ENCODE data around the gene LGR6.
"Not testable (repeated sequence)": the region's sequence is repeated elsewhere in the genome, so short reads cannot be mapped to it uniquely, and the experiment has no call there.

The LGR6 gene

DNA sequence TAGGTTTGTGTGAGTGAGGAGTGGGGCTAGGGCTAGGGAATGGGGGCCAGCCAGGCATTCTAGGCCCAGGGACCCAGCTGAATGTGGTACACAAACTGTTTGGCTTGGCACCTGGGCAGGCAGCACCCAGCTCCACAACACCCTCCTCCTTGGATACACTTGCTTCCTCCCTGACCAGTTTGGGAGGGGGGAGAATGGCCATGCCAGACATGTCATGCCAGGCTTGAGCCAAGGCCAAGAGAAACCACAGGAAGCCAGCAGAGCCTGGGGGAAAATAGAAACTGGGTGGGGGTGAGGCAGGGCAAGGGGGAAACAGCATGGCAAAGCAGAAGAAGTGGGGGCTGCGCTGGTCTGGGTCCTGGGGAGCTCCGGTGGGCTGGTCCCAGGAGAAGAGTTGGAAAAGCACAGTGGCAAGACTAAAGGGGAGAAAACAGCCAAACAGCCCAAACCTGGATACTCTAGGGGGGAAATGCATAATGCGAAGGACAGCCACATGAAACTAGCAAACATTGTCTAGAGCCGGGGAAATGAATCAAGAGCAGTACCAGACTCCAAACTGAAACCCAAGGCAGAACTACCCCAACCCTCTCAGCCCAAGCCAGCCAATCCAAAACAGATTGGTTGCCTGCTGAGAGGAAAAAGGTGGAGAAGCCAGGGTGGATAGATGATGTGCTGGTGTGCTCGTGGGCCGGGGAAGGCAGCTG, 47.9 kb downstream of the LGR6 start:
- peak; percentile 73 for DNase-seq

DNA sequence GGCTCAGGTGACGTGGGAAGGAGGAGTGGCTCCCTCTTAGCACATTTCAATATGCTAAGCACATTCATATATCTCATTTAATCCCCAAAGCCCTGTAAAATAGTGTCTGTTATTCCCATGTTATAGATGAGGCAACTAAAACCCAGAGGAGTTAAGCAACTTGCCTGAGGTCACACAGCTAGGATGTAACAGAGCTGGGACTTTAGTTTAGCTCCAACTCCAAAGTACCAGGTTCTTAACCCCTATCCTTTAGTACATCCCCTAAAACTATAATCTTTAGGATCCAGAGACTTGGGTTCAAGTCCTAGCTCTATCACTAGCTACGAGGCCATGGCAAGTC, 48.5 kb downstream of the LGR6 start:
- no peak for DNase-seq

DNA sequence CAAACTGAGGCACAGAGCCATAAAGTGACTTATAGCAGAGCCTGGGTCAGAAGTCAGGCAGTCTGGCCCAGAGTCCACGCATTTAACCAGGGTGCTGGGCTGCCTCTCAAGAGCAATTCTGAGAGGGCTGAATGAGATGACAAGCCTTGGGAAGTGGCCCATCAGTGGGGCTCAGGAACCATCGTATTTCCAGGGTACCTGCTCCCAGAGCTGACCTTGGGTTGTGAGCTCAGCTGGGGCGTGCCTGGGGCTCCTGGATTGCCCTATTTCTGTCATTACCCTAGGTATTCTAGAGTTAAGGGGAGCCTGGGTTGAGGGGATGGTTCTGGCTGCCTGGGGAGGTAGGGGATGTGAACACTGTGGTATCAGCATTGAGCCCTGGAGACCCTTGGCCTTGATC, 49.4 kb downstream of the LGR6 start:
- no peak for DNase-seq

DNA sequence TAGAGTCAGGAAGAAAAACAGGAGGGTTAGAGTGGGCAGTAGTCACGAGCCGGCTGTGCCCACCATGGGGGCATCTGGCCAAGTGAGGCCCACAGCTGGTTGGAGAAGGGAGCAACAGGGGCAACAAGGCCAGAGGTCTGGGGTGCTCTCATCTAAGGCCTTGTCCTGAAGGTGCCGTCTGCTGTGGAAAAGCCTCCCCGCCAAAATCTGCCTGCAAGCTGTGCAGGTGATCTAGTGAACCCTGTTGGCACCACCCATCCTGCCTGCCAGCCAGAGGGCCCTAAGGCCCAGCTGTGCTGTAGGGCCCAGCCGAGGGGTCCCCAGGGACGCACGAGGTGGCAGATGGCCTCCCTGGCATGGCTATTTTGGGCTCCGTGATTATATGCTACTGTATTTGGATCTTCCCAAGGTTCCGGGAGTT, 51.3 kb downstream of the LGR6 start:
- DNase-seq, result no peak

DNA sequence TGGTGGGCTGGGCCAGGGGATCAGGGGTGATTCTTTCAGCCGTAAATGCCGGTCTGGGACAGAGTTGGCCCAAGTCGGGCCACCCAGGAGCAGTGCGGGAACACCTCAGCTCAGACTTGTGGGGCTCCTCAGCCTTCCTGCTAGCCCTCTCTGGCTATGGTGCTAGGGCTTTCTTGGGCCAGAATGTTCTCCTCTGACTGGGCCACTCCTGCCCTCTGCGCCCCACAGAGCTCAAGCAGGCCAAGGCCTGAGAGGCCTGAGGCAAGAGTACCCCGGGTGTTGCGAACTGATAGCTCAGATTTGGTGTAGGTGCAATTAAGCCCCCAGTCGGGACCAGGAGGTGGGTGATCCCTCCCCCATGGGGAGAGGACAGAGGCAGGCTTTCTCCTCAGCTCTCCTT, 51.8 kb downstream of the LGR6 start:
- no peak for DNase-seq

DNA sequence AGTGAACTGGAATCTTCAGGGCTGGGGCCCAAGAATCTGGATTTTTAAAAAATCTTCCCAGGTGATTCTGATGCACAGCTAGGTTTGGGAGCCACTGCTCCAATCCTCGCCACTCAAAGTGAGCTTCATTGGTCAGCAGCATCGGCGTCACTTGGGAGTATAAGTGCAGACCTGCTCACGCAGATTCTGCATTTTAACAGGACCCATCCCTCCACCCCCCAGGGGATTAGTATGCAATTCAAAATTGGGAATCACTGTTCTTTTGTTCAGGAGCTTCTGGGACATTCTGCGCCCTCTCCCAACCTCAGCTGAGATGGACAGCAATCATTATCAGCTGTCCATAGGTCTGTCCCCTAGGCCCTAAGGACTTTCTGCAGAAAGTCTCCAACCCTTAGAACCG, 53.5 kb downstream of the LGR6 start:
- no peak for DNase-seq

DNA sequence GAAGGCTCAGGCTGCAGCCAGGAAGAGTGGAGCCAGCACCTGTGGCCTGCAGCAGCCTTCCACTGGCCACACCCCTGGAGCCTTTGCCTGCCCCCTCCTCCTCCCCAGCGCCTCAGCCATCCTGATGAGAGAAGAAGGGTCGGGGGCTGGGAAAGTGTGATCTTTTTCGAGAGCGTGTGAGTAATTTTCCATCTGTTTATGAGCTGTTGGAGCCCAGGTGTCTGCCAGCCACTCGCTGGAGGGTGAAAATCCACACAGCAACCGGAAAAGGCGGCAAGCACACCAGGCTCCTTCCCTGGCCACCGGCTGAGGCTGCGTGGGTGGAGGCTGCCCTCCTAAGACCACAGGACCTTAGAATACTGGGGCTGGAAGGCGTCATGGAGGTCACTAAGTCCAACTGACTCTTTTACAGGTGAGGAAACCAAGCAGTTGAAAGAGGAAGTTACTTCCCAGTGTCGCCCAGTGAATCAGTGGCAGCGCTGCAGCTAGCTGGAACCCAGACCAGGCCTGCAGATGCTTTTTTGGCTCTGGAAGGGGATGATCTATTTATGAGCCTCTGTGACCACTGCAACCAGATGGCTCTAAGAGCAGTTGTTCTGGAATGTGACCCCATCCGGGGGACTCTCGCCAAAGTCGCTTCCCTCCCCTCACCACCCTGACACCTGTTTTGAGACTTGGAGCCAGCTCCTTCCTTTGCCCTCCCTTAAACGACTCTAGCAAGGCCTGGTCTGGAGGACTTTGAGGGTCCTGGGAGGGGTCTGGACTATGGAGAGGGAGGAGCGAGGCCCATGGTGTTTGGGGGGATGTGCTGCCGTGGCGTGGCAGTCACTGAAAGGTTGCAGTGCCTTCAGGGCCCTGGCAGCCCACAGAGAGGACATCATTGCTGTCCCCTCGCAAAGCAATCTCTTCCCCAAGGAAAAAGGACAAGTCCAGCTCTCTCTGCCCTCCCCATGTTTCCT, 54.5 kb downstream of the LGR6 start:
- peak; percentile 85 for DNase-seq

DNA sequence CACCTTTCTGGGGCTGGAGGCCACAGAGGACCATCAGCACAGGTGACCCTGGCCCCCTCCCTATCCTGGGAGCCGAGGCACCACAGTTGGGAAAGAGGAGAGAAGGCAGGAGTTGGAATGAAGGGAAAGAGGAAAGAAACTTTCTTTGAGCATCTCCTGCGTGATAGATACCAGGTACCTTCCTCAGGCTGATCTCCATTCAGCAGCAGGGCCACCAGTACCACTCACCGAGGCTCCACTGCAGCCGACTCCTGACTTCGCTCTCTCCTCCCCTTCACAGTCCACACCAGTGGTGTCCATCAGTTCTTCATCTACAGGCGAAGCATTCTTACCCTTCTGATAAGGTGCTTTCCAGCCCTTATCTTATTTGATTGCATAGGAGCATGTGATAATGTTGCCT, 55.3 kb downstream of the LGR6 start:
- DNase-seq, result no peak

DNA sequence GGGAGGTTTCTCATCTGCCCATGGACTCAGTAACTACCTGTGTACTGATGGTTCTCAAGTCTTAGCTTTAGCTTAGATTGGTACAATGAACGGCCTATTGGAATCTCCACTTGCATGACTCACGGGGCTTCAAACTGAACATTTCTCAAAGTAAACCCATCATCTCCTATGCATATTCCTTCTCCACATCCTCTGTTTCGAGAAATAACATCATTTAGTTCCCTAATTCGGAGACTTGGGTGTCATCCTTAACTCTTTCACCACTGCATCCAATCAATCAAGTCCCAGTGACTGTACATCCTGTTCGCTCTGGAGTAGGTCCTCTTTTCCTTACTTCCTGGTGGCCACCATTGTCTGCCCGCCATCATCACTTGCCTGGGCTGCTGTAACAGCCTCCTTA, 55.8 kb downstream of the LGR6 start:
- DNase-seq, result no peak

DNA sequence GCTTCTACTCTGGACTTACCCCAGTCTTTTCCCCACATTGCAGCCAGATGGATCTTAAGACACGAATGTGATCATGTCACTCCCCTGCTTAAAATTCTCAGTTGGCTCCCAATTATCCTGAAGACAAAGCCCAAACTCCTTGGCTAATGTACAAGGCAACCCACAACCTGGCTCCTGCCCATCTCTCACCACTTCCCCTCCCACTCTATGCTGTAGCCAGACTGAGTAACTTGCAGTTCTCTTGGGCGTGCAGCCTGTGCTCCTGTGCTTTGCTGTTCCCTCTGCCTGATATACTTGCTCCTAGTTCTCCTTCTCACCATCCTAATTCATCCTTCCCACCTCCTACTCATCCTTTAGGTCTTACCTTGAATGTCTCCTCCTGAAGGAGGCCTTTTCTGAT, 56.2 kb downstream of the LGR6 start:
- DNase-seq, result no peak

DNA sequence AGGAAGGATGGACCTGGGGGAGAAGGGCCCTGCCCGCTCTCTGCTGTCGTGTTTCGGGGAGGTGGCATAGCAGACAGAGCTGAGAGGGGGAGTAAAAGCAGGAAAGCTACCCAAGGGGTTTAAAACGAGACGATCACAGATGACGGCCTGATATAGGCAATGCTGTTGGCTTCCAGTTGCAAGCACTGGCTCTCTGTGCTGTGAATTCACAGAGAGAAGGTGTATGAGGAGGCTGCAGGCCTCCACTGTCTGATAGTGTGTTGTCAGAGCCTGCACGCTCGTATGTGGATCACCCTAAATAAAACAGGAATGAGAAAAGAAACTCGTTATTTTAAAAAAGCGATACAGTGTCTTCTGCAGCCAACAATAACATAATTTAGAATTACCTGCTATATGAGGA, 57.4 kb downstream of the LGR6 start:
- DNase-seq, result no peak

DNA sequence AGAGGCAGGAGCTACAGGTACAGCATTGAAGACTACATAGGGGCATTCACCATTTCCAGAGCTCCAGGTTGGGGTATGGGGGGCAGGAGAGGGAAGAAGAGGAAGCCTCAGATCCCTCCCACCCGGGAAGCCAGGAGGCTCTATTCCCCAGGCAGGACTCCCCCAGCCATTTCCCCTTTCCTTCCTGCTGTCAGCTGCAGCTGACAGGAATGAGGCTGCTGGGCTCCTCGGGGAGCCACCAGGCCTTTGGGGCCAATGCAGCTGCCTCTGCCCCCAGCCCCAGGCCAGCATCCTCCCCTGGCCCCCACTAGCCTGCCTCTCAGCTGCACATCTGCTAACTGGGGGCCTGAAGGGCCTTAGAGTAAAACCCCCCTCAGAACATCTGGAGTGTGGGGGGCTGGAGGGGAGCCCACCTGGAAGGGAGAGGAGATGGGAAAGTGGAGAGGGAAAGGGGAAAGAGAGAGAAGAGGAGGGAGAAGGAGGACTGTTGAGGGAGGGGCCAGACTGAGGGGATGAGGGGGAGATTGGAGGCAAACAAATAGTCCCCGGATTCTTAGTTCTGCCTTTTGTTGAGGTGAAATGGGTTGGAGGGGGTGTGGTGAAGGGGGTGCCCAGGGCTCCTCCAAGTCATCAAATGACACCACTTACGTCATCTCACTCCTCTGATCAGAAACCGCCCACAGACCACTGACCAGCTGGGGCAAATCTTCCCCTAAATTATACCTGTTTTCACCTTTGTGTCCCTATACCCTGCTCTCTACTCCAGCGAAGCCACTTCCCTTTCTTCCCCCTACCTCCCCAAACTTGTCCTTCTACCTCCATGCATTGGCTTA, 58.0 kb downstream of the LGR6 start:
- DNase-seq, result no peak

DNA sequence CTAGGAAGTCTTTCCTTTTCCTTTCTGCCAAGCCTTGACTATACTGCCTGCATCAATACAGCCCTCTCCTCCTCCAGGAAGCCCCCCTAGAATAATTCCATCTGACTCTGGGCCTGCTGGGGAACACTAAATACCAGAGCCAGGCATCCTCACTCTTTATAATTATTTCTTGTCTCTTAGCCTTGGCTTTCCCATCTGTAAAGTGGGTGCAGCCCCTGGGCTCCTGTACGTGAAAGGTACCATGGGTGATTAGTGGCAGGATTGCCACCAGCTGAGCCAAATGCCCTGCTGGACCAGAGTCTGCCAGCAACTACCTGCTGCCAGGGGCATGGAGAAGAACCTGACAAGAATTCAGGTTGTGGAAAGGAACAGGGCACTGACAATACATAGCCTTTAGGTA, 58.7 kb downstream of the LGR6 start:
- no peak for DNase-seq

DNA sequence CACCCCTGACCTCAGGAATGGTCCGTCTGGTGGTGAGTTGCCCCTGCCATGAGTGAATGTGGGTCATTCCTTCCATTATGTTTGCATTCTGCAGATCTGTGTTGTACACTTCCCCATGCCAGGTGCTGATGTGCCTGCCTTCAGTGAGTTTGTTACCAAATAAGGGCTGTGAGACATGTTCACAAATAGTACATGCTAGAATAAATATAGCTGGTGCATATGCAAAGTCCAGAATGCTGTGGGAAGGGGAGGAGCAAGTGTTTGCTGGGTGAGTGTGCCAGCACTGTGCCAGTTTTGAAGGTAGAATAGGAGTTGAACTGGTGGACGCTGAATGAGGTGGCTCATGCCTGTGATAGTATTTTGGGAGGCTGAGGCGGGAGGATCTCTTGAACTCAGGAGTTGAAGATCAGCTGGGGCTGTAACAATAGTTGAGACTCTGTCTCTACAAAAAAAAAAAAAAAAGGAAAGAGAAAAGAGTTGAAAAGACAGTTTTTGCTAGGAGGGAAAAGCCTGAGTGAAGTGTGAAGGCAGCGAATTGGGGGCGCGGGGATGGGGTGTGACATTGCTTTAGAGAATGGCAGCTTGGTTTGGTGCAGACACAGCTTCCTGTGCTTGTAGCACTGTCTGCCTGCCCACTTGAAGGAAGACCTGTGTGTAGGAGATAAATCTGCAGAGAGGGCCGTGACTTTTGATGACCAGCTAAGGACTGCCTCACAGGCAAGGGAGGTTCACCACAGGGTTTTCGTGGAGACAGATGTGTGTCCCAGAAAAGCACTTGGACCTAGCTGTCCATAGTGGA, 61.1 kb downstream of the LGR6 start:
- no peak for DNase-seq

DNA sequence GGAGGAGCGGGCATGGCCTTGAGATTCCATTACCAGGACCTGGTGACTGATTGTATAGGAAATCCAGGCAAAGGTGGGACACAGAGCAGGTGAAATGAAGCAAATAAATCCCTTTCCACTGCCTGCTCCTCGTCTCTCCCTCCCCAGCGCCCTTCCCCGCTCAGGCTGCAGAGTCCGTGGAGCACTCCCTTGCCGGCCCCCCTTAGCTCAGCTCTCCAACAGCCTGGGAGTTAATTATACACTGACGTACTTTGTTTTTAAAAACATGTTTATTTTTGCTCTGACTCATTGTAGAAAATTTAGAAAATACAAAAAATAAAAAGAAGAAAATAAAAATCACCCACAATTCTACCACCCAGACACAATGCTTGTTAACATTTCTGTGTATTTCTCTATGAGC, 61.7 kb downstream of the LGR6 start:
- DNase-seq, result no peak

DNA sequence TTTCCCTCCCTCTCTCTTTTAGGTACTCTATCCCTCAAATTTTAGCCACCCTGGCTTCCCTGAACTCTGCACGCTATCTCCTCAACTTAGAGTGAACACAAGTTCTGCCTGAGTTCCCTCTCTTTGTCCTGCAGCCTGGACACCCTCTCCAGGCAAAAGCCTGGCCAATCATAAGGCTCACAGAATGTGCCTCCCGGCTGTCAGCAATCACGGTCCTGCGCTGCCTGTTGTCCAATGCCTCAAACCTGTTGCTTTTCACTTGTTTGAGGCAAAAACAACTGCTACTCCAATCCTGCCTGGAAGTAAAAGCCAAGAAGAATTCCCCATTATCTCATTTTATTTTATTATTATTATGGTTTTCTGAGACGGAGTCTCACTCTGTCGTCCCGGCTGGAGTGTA, 66.1 kb downstream of the LGR6 start:
- no peak for DNase-seq

DNA sequence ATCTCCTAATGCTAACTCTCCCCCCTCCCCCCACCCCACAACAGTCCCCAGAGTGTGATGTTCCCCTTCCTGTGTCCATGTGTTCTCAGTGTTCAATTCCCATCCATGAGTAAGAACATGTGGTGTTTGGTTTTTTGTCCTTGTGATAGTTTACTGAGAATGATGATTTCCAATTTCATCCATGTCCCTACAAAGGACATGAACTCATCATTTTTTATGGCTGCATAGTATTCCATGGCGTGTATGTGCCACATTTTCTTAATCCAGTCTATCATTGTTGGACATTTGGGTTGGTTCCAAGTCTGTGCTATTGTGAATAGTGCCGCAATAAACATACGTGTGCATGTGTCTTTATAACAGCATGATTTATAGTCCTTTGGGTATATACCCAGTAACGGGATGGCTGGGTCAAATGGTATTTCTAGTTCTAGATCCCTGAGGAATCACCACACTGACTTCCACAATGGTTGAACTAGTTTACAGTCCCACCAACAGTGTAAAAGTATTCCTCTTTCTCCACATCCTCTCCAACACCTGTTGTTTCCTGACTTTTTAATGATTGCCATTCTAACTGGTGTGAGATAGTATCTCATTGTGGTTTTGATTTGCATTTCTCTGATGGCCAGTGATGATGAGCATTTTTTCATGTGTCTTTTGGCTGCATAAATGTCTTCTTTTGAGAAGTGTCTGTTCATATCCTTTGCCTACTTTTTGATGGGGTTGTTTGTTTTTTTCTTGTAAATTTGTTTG, 67.8 kb downstream of the LGR6 start:
- not testable (repeated sequence) for DNase-seq

DNA sequence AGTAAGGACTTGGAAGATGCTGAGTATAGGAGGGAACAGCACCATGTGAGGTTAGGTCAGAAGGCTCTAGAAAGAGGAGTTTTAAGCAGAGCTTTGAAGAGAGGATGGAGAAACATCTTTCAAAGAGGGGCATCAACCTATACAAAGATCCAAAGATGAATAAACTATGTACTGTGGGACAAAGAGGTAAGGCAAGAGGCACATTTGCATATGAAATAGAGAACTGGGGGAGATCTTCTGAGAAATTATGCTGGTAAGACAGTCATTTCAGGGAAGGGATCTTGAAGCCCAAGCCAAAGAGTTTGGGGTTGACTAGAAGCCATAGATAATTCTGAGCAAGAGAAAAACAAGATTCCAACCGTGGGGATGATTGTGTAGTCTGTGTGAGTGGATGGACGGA, 70.0 kb downstream of the LGR6 start:
- DNase-seq, result no peak

DNA sequence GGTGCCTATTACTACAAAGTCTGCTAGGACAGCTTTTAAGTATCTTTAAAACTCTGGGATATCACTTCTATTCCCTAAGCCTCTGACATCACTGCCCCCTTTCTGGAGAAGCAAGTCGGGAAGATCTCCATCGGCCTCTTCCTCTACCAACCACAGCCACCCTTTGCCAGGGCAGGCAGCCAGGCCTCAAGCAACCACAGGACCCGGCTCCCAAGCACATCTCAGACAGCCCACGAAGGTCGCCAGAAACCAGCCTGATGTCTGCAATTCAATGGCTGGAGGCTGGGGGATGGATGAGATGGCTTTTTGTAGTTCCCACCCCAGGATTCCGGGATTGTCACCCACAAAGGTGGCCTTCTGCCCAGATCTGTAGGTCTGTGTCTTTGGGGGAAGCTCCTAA, 70.7 kb downstream of the LGR6 start:
- DNase-seq, result no peak

DNA sequence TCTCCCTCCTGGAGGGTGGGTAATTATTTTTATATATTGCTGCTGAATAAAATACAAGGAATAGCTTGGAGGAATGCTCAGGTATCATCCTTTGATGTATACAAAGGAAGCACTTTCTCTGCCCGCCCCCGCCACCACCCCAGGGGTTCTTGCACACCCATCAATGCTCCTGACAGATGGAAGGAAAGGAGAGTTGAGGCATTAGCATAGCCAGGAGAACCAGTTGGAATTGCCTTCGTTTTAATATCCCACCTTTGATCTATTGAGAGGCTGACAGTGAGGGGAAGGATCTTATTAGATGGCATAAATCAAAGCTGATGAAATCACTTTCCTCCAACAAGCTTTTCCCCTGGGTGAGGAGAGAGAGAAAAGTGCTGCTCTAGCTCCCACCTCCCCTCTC, 71.1 kb downstream of the LGR6 start:
- no peak for DNase-seq

DNA sequence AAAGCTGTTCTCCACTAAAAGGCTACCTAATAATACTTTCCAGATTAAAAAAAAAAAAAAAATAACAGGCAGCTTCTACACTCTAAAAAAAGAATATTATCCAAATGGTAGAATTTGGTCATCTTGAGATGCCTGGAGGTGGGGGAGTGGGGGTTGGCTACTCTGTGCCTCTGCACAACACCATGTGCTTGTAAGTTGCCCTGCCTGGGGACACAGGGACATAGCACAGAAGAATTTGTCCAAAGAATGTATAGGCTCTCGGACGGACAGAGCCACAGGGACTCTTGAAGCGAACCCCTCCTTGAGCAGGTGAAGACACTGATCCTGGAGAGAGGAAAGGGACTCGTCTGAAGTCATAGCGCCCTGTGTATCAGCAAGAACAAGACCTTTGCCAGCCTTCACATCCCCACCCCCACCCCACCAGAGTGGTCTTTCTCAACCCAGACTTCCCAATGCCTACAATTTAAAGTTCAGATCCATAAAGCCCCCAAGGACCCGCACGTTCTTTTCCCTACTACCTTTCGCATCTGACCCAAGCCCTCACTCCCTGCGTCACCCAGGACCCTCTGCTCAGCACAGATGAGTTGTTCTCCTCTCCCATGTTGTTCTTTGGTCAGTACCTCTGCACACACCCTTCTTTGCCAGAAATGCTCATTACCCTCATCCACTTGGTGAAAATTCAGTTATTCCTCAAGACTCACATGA, 72.6 kb downstream of the LGR6 start:
- DNase-seq, result no peak
